RWPE2 (cell line): Measurements from ENCODE around the gene NEU4.
"Not testable (repeated sequence)": the region's sequence is repeated elsewhere in the genome, so short reads cannot be mapped to it uniquely, and the experiment has no call there.

Experiments
- ATAC-seq: fragments of 200-7000 bp; cut with Tn5 transposase; 3 replicates; pipeline ENCODE4 v1.9.1; 2021; ENCODE audit warnings: low read depth
- DNase-seq: peaks from one replicate; pipeline ENCODE4 v3.0.0-alpha.2; 2020; ENCODE audit warnings: low spot score
- H3K27ac ChIP-seq: fragments of 450-650 bp; 2 replicates; pipeline ENCODE4 v1.5.1; 2017; ENCODE audit warnings: mild to moderate bottlenecking; ENCODE audit not compliant: poor library complexity, severe bottlenecking
- H3K27me3 ChIP-seq: fragments of 250-450 bp; sonication (Bioruptor Pico); 2 replicates; pipeline ENCODE4 v1.5.1; 2021; ENCODE audit warnings: mild to moderate bottlenecking, moderate library complexity; ENCODE audit not compliant: insufficient read depth, poor library complexity, severe bottlenecking
- H3K36me3 ChIP-seq: fragments of 250-450 bp; sonication (Bioruptor Pico); 2 replicates; pipeline ENCODE4 v1.5.1; 2020; ENCODE audit warnings: low read depth, mild to moderate bottlenecking, moderate library complexity
- H3K4me1 ChIP-seq: fragments of 250-450 bp; sonication (Bioruptor Pico); 2 replicates; pipeline ENCODE4 v1.5.1; 2021; ENCODE audit warnings: mild to moderate bottlenecking, moderate library complexity; ENCODE audit not compliant: insufficient read depth, poor library complexity, severe bottlenecking
- H3K4me3 ChIP-seq: fragments of 250-450 bp; sonication (Bioruptor Pico); 2 replicates; pipeline ENCODE4 v1.5.1; 2021; ENCODE audit warnings: mild to moderate bottlenecking, moderate library complexity; ENCODE audit not compliant: severe bottlenecking
- H3K9me3 ChIP-seq: fragments of 250-450 bp; sonication (Bioruptor Pico); 2 replicates; pipeline ENCODE4 v1.5.1; 2021; ENCODE audit warnings: mild to moderate bottlenecking, moderate library complexity; ENCODE audit not compliant: severe bottlenecking
- CTCF ChIP-seq: fragments of 450-650 bp; IDR thresholded peaks from one replicate; pipeline ENCODE4 v1.5.1; 2017; ENCODE audit warnings: mild to moderate bottlenecking, moderate library complexity; ENCODE audit not compliant: poor library complexity, severe bottlenecking

The NEU4 gene

GRCh38 chr2:241788135-241788534 lies 20.9 kb upstream of the NEU4 start:
- Histone ChIP-seq H3K27me3 (no peaks in the 10 kb centered on the region), H3K4me3 (no peak overlapping the region), H3K36me3 (no peaks in the 10 kb centered on the region), H3K4me1 (no peaks in the 10 kb centered on the region), H3K9me3 (peaks cover 2% of the 10 kb centered on the region), H3K27ac (no peak overlapping the region)
- DNase-seq (no peak), ATAC-seq (no peak)
- TF ChIP-seq CTCF, result no peak

- no peak for ATAC-seq
- H3K4me1 ChIP-seq, result no peaks in the 10 kb centered on the region
- DNase-seq, result no peak
- no peak for TF ChIP-seq CTCF
- no peaks in the 10 kb centered on the region for H3K36me3 ChIP-seq
- H3K9me3 ChIP-seq, result peaks cover 2% of the 10 kb centered on the region
- H3K4me3 ChIP-seq, result no peak overlapping the region
- no peaks in the 10 kb centered on the region for H3K27me3 ChIP-seq
- no peak overlapping the region for H3K27ac ChIP-seq
These were observed 20.4 kb upstream of the NEU4 start for GRCh38 chr2:241788572-241788971.

GRCh38 chr2:241791385-241791784 lies 17.6 kb upstream of the NEU4 start:
- not testable (repeated sequence) for H3K27ac ChIP-seq, ATAC-seq, H3K9me3 ChIP-seq, H3K4me3 ChIP-seq, H3K4me1 ChIP-seq, DNase-seq, H3K36me3 ChIP-seq, H3K27me3 ChIP-seq

GRCh38 chr2:241793385-241793784 lies 15.6 kb upstream of the NEU4 start:
- Histone ChIP-seq H3K27me3 (no peaks in the 10 kb centered on the region), H3K9me3 (peaks cover 2% of the 10 kb centered on the region), H3K4me1 (no peaks in the 10 kb centered on the region), H3K4me3 (no peak overlapping the region), H3K36me3 (no peaks in the 10 kb centered on the region), H3K27ac (no peak overlapping the region)
- TF ChIP-seq CTCF, result no peak
- ATAC-seq (no peak), DNase-seq (no peak)

- no peaks in the 10 kb centered on the region for H3K4me1 ChIP-seq
- DNase-seq, result no peak
- no peaks in the 10 kb centered on the region for H3K36me3 ChIP-seq
- no peak for TF ChIP-seq CTCF
- no peaks in the 10 kb centered on the region for H3K27me3 ChIP-seq
- H3K27ac ChIP-seq, result no peak overlapping the region
- H3K4me3 ChIP-seq, result no peak overlapping the region
- H3K9me3 ChIP-seq, result no peaks in the 10 kb centered on the region
- no peak for ATAC-seq
These were observed 14.7 kb upstream of the NEU4 start for GRCh38 chr2:241794250-241794823.
